T1000 (cell line): ENCODE data around the gene CD2BP2.
"Not testable (repeated sequence)": the region's sequence is repeated elsewhere in the genome, so short reads cannot be mapped to it uniquely, and the experiment has no call there.

Experiments
- DNase-seq: peaks from one replicate; lab custom pipeline; 2025; ENCODE audit warnings: mixed read lengths; lab: John Stamatoyannopoulos, UW

Gene CD2BP2

DNA sequence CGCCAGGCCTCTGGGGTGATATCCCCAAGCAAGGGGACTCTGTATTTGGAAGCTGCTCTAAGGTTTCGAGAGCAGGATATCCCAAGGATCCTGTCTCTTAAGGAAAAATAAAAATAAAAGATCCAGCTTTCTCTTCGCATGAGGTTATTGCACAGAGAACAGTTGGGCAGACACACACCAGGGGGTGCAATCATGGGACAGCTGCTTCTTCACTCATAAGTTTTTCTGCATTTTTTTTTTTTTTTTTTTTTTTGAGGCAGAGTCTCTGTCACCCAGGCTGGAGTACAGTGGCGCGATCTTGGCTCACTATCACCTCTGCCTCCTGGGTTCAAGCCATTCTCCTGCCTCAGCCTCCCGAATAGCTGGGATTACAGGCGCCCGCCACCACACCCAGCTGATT lies 13.1 kb downstream of the CD2BP2 start:
- not testable (repeated sequence) for DNase-seq

- no peak for DNase-seq
Observed at GRCh38 chr16:30340621-30341020, 14.5 kb downstream of the CD2BP2 start.

DNA sequence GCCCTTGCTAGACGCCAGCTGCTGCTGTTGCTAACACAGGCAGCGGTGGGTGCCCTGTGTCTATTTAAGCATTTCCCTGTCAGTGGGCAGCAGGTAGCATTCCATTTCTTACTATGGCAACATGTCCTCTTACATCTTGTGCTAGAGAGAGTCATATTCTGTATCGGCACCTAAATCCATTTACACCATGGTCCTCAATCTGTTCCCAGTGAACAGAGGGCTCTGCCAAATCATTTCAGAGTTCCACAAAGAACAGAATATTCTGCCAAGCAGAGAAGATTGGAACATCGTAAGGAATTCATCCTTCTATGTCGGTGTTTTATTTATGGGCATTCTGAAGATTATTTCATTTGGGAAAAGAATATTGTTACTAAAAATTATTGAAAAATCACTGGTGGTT lies 16.4 kb downstream of the CD2BP2 start:
- not testable (repeated sequence) for DNase-seq

DNA sequence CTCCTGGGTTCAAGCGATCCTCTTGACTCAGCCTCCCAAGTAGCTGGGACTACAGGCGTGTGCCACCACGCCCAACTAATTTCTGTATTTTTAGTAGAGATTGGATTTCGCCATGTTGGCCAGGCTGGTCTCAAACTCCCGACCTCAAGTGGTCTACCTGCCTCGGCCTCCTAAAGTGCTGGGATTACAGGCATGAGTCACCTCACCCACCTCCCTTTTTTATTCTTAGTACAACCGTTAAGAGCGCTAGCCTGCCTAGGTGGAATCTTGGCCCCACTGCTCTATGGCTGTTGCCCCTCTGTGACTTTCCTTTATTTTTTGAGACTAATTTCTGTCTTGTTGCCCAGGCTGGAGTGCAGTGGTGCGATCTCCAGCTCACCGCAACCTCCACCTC lies 17.1 kb downstream of the CD2BP2 start:
- DNase-seq, result not testable (repeated sequence)

- peak; percentile 63 for DNase-seq
Observed at GRCh38 chr16:30335598-30336474, 19.3 kb downstream of the CD2BP2 start.

GRCh38 chr16:30335028-30335597 lies 20.0 kb downstream of the CD2BP2 start:
- peak; percentile 94 for DNase-seq

DNA sequence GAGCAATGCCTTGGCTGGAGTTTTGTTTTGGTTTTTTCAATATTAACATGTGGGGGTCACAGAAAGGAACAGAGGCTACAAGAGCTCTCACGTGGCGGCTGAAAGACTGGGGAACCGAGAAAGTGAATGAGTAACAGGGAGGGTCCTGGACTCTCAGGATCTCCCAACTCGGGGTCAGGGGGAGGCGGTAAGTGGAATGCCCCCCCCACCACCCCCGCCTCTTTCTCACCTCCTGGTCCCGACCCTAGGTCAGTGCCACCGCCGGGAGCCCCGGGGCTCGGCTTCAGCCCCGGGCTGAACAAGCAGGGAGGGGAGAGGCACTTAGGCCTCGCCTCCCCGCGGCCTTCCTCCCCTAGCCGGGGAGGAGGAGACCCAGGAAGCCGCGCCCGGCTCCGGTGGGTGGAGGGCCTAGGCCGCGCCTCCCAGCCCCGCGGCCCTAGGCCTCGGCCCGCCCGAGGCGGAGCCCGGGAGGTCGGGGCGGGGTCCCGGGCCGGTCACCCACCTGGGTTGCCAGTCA lies 20.6 kb downstream of the CD2BP2 start:
- peak; percentile 80 for DNase-seq

DNA sequence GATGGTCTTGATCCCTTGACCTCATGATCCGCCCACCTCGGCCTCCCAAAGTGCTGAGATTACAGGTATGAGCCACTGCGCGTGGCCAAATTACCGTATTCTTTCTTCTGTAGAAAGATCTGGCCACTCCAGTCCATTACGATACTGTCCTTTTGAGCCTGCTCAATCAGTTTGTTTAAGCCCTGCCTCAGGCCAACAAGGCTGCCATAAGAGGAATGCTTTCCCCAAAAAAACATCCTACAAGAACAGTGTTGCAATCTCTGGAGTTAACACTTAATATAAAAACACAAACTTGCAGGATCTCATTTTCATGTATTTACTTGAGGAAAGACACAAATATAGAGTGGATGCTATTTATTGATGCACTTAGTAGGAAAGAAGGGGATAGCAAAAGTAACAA lies 30.9 kb downstream of the CD2BP2 start:
- not testable (repeated sequence) for DNase-seq

DNA sequence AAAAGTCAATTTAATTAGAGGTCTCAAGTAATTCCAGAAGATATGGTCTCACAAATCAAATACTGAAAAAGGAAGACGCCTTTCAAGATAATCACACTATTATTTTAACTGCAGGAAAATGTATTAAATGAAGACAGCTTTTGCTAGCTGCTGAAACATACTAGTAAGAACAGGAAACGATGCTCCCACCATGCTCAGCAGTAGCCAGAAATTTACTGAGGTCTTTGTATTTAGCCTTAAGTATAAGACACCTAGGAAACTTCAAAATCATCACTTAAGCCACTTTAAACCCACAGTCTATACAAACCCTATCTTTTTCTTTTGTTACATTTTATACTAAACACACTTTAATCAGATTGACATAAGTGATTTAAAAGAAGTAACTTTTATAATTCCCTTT lies 36.5 kb downstream of the CD2BP2 start:
- not testable (repeated sequence) for DNase-seq

GRCh38 chr16:30310937-30311336 lies 44.2 kb downstream of the CD2BP2 start:
- not testable (repeated sequence) for DNase-seq

- DNase-seq, result not testable (repeated sequence)
Observed at GRCh38 chr16:30309255-30309654, 45.9 kb downstream of the CD2BP2 start.
